PC-3 (cell line): ENCODE results near the gene SMARCAL1. TPM values are rescaled to one million over a fixed set of nuclear protein-coding genes. Genes with fewer than 3 reads are reported as not detected.

ENCODE experiments used
- ATAC-seq: fragments of 200-7000 bp; cut with Tn5 transposase; 2 replicates; pipeline ENCODE4 v1.9.1; 2020; ENCODE audit warnings: mild to moderate bottlenecking, moderate library complexity
- BruUV-seq: library from RNA; stranded (reverse); fragments of 400-500 nt; replicated peaks from 2 replicates; lab custom pipeline; 2021; lab: Mats Ljungman, UMichigan
- CTCF ChIA-PET: fragments of 300-600 bp; sonication (Branson Sonifier 250); formaldehyde crosslinking; loops from one replicate; lab custom pipeline; 2022; ENCODE audit warnings: antibody characterized with exemption; lab: Charles Lee
- POLR2A ChIA-PET: fragments of 300-600 bp; sonication (Branson Sonifier 250); formaldehyde crosslinking; loops from one replicate; lab custom pipeline; 2022; ENCODE audit warnings: antibody characterized with exemption; ENCODE audit not compliant: unreplicated experiment; lab: Charles Lee
- DNase-seq: peaks from one replicate; pipeline ENCODE4 v3.0.0-alpha.2; 2015
- H2AFZ ChIP-seq: fragments of 300-600 bp; sonication (generic); 2 replicates; pipeline ENCODE4 v1.6.0; 2016; ENCODE audit warnings: antibody characterized with exemption, low read length
- H3F3A ChIP-seq: fragments of 300-600 bp; sonication (generic); one replicate; pipeline ENCODE4 v1.6.0; 2017; ENCODE audit warnings: antibody characterized with exemption, low read length, control low read depth, mild to moderate bottlenecking; ENCODE audit not compliant: unreplicated experiment
- H3K27ac ChIP-seq: fragments of 300-600 bp; sonication (generic); 2 replicates; pipeline ENCODE4 v1.5.1; 2016; ENCODE audit warnings: mild to moderate bottlenecking, low read length
- H3K27me3 ChIP-seq: fragments of 300-600 bp; sonication (generic); 2 replicates; pipeline ENCODE4 v1.6.1; 2016; ENCODE audit warnings: low read length, mixed read lengths
- H3K36me3 ChIP-seq: fragments of 300-600 bp; sonication (generic); 2 replicates; pipeline ENCODE4 v1.6.1; 2016; ENCODE audit warnings: low read depth, mixed run types, low read length, mixed read lengths
- H3K4me1 ChIP-seq: fragments of 300-600 bp; sonication (generic); 2 replicates; pipeline ENCODE4 v1.5.1; 2016; ENCODE audit warnings: low read length; ENCODE audit not compliant: insufficient read depth
- H3K4me2 ChIP-seq: fragments of 300-600 bp; sonication (generic); 2 replicates; pipeline ENCODE4 v1.6.0; 2016; ENCODE audit warnings: low read length
- H3K4me3 ChIP-seq: fragments of 300-600 bp; sonication (generic); 2 replicates; pipeline ENCODE4 v1.5.1; 2016; ENCODE audit warnings: mild to moderate bottlenecking, low read length, mixed read lengths
- H3K79me2 ChIP-seq: fragments of 300-600 bp; sonication (generic); 2 replicates; pipeline ENCODE4 v1.6.1; 2017; ENCODE audit warnings: low read length, mixed read lengths
- H3K9ac ChIP-seq: fragments of 300-600 bp; sonication (generic); 2 replicates; pipeline ENCODE4 v1.6.0; 2016; ENCODE audit warnings: mild to moderate bottlenecking, low read length
- H3K9me2 ChIP-seq: fragments of 300-600 bp; sonication (generic); replicated peaks from 2 replicates; pipeline ENCODE4 v1.6.1; 2016; ENCODE audit warnings: mixed run types, low read length, mixed read lengths
- H3K9me3 ChIP-seq: fragments of 300-600 bp; sonication (generic); 2 replicates; pipeline ENCODE4 v1.6.1; 2016; ENCODE audit warnings: low read length, mixed read lengths
- H4K20me1 ChIP-seq: fragments of 300-600 bp; sonication (generic); 2 replicates; pipeline ENCODE4 v1.6.1; 2016; ENCODE audit warnings: low read length, mixed read lengths
- CTCF ChIP-seq: fragments of 300-600 bp; sonication (generic); conservative IDR thresholded peaks from 2 replicates; pipeline ENCODE4 v1.5.1; 2017; ENCODE audit warnings: antibody characterized with exemption, low read depth, mild to moderate bottlenecking, low read length
- EZH2 ChIP-seq: fragments of 300-600 bp; sonication (generic); IDR thresholded peaks from one replicate; pipeline ENCODE4 v1.6.1; 2017; ENCODE audit warnings: antibody characterized with exemption, mild to moderate bottlenecking, low read length; ENCODE audit not compliant: unreplicated experiment
- EZH2phosphoT487 ChIP-seq: fragments of 300-600 bp; sonication (generic); IDR thresholded peaks from 2 replicates; pipeline ENCODE4 v1.6.1; 2018; ENCODE audit warnings: mild to moderate bottlenecking, antibody characterized with exemption, low read length, borderline replicate concordance
- intact Hi-C: fragments of 100-400 bp; cut with micrococcal nuclease; formaldehyde crosslinking; loops from 2 replicates; pipeline ENCODE4 v1.9.0; 2023
- total RNA-seq: library from RNA; depleted of rRNA; stranded (reverse); fragments of >200 nt; gene quantifications from 2 replicates; pipeline ENCODE4 v1.2.3, GENCODE V29; 2014

The SMARCAL1 gene
- total RNA-seq, 1 experiment from 2014 or later: 8.3 TPM

GRCh38 chr2:216385478-216385877 is 26.8 kb upstream of the SMARCAL1 start:
- POLR2A ChIA-PET: no interaction called here
- no peak; the same call in 1 of the 2 replicates for ATAC-seq
- H3K36me3 ChIP-seq: no peaks in the 10 kb centered on the region
- TF ChIP-seq EZH2 (no peak), EZH2phosphoT487 (no peak), CTCF (no peak)
- H2AFZ ChIP-seq: no peak overlapping the region
- H3K4me2 ChIP-seq: no peak overlapping the region
- H3K79me2 ChIP-seq: no peaks in the 10 kb centered on the region
- intact Hi-C loops: no loop called here
- H3K9me3 ChIP-seq: no peaks in the 10 kb centered on the region
- H3K4me1 ChIP-seq: no peaks in the 10 kb centered on the region
- H3K27me3 ChIP-seq: no peaks in the 10 kb centered on the region
- no peak overlapping the region for H3K4me3 ChIP-seq
- BruUV-seq: no TSS peak
- no peaks in the 10 kb centered on the region for H3K9me2 ChIP-seq
- CTCF ChIA-PET: no interaction called here
- no peak overlapping the region for H3K27ac ChIP-seq
- no peaks in the 10 kb centered on the region for H4K20me1 ChIP-seq
- DNase-seq: no peak
- H3K9ac ChIP-seq: no peak overlapping the region
- no peaks in the 10 kb centered on the region for H3F3A ChIP-seq

GRCh38 chr2:216387262-216387661 is 25.0 kb upstream of the SMARCAL1 start:
- Histone ChIP-seq H3K27ac (no peak overlapping the region), H3K4me1 (no peaks in the 10 kb centered on the region), H4K20me1 (no peaks in the 10 kb centered on the region), H3K79me2 (no peaks in the 10 kb centered on the region), H3K36me3 (no peaks in the 10 kb centered on the region), H2AFZ (no peak overlapping the region), H3F3A (no peaks in the 10 kb centered on the region), H3K9ac (no peak overlapping the region), H3K27me3 (no peaks in the 10 kb centered on the region), H3K4me3 (no peak overlapping the region), H3K9me2 (no peaks in the 10 kb centered on the region), H3K9me3 (no peaks in the 10 kb centered on the region), H3K4me2 (no peak overlapping the region)
- intact Hi-C loops: no loop called here
- POLR2A ChIA-PET: no interaction called here
- no peak for TF ChIP-seq EZH2
- TF ChIP-seq EZH2phosphoT487: no peak
- TF ChIP-seq CTCF: no peak
- no peak for DNase-seq
- no peak for ATAC-seq
- no TSS peak for BruUV-seq
- CTCF ChIA-PET: no interaction called here

GRCh38 chr2:216388046-216388884 is 24.0 kb upstream of the SMARCAL1 start:
- Histone ChIP-seq H3K79me2 (no peaks in the 10 kb centered on the region), H3K27me3 (no peaks in the 10 kb centered on the region), H3K9me3 (no peaks in the 10 kb centered on the region), H3F3A (no peaks in the 10 kb centered on the region), H3K4me1 (no peaks in the 10 kb centered on the region), H3K9ac (no peak overlapping the region), H3K9me2 (no peaks in the 10 kb centered on the region), H3K4me2 (no peak overlapping the region), H3K27ac (no peak overlapping the region), H3K36me3 (no peaks in the 10 kb centered on the region), H3K4me3 (no peak overlapping the region), H4K20me1 (no peaks in the 10 kb centered on the region), H2AFZ (no peak overlapping the region)
- intact Hi-C loops: no loop called here
- ChIA-PET POLR2A (no interaction called here), CTCF (no interaction called here)
- no peak for DNase-seq
- TF ChIP-seq CTCF (no peak), EZH2 (no peak), EZH2phosphoT487 (no peak)
- peak; percentile 20; the same call in 1 of the 2 replicates for ATAC-seq
- BruUV-seq: no TSS peak
